HG02938 (cell line): ENCODE results near the gene PGM2L1.

Source experiments
- ATAC-seq: cut with Tn5 transposase; IDR thresholded peaks from one replicate; pipeline ENCODE4 v1.9.1; 2021; ENCODE audit warnings: mild to moderate bottlenecking, moderate library complexity; ENCODE audit not compliant: unreplicated experiment

The PGM2L1 gene

GRCh38 chr11:74307434-74307833 lies 90.8 kb downstream of the PGM2L1 start:
- ATAC-seq, result no peak

- ATAC-seq, result no peak
Observed at GRCh38 chr11:74306435-74307175, 91.6 kb downstream of the PGM2L1 start.

- no peak for ATAC-seq
Observed at GRCh38 chr11:74299015-74299414, 99.2 kb downstream of the PGM2L1 start.

GRCh38 chr11:74297484-74297883 lies 100.7 kb downstream of the PGM2L1 start:
- ATAC-seq, result no peak

- no peak for ATAC-seq
Observed at GRCh38 chr11:74288911-74289310, 109.3 kb downstream of the PGM2L1 start.

- no peak for ATAC-seq
Observed at GRCh38 chr11:74288161-74288560, 110.1 kb downstream of the PGM2L1 start.

GRCh38 chr11:74284466-74284865 lies 113.8 kb downstream of the PGM2L1 start:
- ATAC-seq, result no peak

- no peak for ATAC-seq
Observed at GRCh38 chr11:74283580-74284180, 114.6 kb downstream of the PGM2L1 start.

GRCh38 chr11:74282914-74283371 lies 115.3 kb downstream of the PGM2L1 start:
- no peak for ATAC-seq

- ATAC-seq, result no peak
Observed at GRCh38 chr11:74282421-74282820, 115.8 kb downstream of the PGM2L1 start.

- no peak for ATAC-seq
Observed at GRCh38 chr11:74280494-74280893, 117.7 kb downstream of the PGM2L1 start.
